DND-41 (cell line): ENCODE data around the gene KLK5.
"Not testable (repeated sequence)": the region's sequence is repeated elsewhere in the genome, so short reads cannot be mapped to it uniquely, and the experiment has no call there.

Source experiments
- CTCF ChIP-seq: IDR thresholded peaks from 2 replicates; pipeline ENCODE4 v1.5.1; 2012; ENCODE audit warnings: borderline replicate concordance, low read length, moderate library complexity, mild to moderate bottlenecking; ENCODE audit not compliant: poor library complexity, severe bottlenecking; ENCODE audit errors: extremely low read depth
- EZH2 ChIP-seq: IDR thresholded peaks from 3 replicates; pipeline ENCODE4 v1.6.1; 2012; ENCODE audit warnings: borderline replicate concordance, low read depth, mild to moderate bottlenecking, moderate library complexity, low read length, inconsistent platforms; ENCODE audit not compliant: severe bottlenecking

DNA sequence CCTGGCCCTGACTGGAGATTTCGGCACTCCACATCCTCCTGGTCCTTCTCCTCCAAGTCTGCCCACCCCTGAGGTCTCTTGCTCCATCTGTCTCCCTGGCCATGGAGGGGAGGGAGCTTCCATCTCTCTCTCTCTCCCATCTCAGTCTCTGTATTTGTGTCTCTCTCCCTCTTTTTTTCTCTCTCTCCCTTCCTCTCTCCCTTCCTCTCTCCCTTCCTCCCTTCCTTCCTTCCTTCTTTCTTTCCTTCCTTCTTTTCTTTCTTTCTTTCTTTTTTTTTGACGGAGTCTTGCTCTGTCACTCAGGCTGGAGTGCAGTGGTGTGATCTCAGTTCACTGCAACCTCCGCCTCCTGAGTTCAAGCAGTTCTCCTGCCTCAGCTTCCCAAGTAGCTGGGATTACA, 17.0 kb upstream of the KLK5 start:
- TF ChIP-seq CTCF, EZH2: not testable (repeated sequence)
